Naive B cell (primary cell): ENCODE data around the gene CYP19A1. TPM values are rescaled to one million over a fixed set of nuclear protein-coding genes. Genes with fewer than 3 reads are reported as not detected.
"Not testable (repeated sequence)": the region's sequence is repeated elsewhere in the genome, so short reads cannot be mapped to it uniquely, and the experiment has no call there.

Source experiments
- ATAC-seq, 2 donors: fragments of 150-1000 bp; cut with Tn5 transposase; 2 replicates each; pipeline ENCODE4 v1.10.0; 2021; ENCODE audit warnings: low read depth in 2 of 2, mild to moderate bottlenecking in 2 of 2, moderate library complexity in 2 of 2
- DNase-seq: peaks from one replicate; pipeline ENCODE4 v3.0.0; 2022
- H3K27ac Mint-ChIP-seq, 6 donors: one replicate each; pipeline ENCODE4 v1.8.0; 2020 to 2022; ENCODE audit warnings: mild to moderate bottlenecking in 6 of 6, mixed read lengths in 6 of 6, moderate library complexity in 5 of 6, inconsistent platforms in 2 of 6
- H3K27me3 Mint-ChIP-seq, 3 donors: one replicate each; pipeline ENCODE4 v1.8.0; 2021 to 2022; ENCODE audit warnings: mixed read lengths in 3 of 3, mild to moderate bottlenecking in 1 of 3
- H3K36me3 Mint-ChIP-seq, 2 donors: one replicate each; pipeline ENCODE4 v1.8.0; 2020 to 2022; ENCODE audit warnings: mixed read lengths in 2 of 2, inconsistent platforms in 1 of 2, mild to moderate bottlenecking in 1 of 2
- H3K4me1 Mint-ChIP-seq, 3 donors: one replicate each; pipeline ENCODE4 v1.8.0; 2020 to 2022; ENCODE audit warnings: mixed read lengths in 3 of 3, inconsistent platforms in 1 of 3, mild to moderate bottlenecking in 1 of 3, moderate library complexity in 1 of 3
- H3K4me3 Mint-ChIP-seq, 8 donors: one replicate each; pipeline ENCODE4 v1.8.0; 2020 to 2022; ENCODE audit warnings: mild to moderate bottlenecking in 8 of 8, mixed read lengths in 8 of 8, moderate library complexity in 8 of 8, inconsistent platforms in 2 of 8
- H3K9me3 Mint-ChIP-seq, 7 donors: one replicate each; pipeline ENCODE4 v1.8.0; 2020 to 2022; ENCODE audit warnings: mixed read lengths in 7 of 7, mild to moderate bottlenecking in 5 of 7, inconsistent platforms in 2 of 7, moderate library complexity in 1 of 7
- polyA plus RNA-seq, 6 donors: library from polyadenylated mRNA; unstranded; fragments of 300-500 nt; fragmentation: Illumina TruSeq; gene quantifications; one replicate each; pipeline ENCODE4 v1.2.3, GENCODE V29; 2021; ENCODE audit warnings: low read depth in 6 of 6

Gene CYP19A1
- polyA plus RNA-seq, 6 donors from 2014 or later: not detected

DNA sequence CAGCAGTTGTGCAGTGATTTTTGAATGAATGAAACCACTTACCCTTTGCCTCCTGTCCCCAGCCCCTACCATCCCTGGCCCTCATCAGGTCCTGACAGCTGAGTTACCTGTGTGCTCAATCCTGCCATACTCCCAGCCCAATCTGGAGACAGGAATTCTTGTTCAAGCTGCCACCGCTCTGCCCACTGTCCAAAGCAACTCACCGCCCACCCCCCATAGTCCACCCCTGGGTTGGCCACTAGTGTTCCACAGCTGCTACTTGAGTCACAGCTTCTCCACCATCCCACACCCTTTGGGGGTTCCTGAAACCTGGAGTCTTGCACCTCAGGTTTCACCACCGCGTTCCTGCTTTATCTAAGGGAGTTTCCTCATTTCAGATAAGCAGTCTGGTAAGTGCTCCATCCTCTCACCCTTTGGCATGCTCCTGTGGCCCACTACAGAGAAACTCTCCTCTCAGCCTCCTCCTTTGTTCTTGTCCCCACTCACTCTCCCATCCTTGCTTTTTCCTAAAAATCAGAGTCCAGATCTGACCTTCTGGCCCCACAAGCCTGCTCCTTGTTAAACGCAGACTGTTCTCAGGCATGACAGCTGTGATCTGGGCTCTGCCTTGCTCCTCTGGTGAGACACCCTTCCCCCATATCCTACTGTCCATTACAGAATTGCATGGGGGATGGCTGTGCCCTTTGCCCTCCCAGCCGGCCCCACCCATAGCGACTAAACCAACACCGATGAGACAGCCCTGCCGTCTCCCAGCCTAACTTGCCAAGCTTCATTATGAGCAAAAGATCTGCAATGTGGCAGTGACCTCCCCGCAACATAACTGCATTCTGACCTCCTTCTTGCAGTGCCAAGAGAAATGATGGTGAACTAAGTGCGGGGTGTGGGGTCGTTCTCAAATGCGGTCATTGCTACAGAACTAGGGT, 50.0 kb downstream of the CYP19A1 start:
- Mint-ChIP-seq H3K36me3 (no peaks in the 10 kb centered on the region), H3K4me3 (peak overlapping the region in 1 of 8 donors; percentile 21), H3K4me1 (peaks cover 0 to 6% (median 0%) of the 10 kb centered on the region in 3 donors), H3K27me3 (peaks cover 0 to 21% (median 15%) of the 10 kb centered on the region in 3 donors), H3K9me3 (peaks cover 0 to 8% (median 1%) of the 10 kb centered on the region in 7 donors), H3K27ac (peak overlapping the region in 1 of 6 donors; percentile 25)
- ATAC-seq (no peak), DNase-seq (no peak)

DNA sequence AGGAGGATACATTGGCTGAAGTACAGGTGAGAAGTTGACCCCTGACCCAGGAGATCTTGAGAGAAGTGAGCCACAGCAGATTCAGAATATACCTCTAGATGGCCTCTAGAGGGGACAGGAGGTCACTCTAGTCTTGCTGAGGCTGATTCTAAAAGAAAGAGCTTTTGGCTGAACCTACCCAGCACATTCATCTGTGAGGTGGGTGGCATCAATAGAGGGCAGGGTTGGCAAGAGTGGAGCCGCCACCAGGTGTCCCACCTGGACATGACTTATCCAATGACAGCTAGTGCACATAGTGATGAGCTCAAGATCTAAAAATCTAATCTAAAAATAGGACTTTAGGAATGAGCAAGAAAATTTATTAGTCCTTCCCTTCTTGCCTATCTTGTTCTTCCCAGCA, 51.6 kb downstream of the CYP19A1 start:
- peaks cover 0 to 7% (median 0%) of the 10 kb centered on the region in 7 donors for H3K9me3 Mint-ChIP-seq
- H3K27ac Mint-ChIP-seq: no peak overlapping the region
- H3K27me3 Mint-ChIP-seq: peaks cover 0 to 14% (median 13%) of the 10 kb centered on the region in 3 donors
- H3K4me1 Mint-ChIP-seq: peaks cover 12 to 14% (median 13%) of the 10 kb centered on the region in 3 donors
- DNase-seq (no peak), ATAC-seq (no peak)
- H3K4me3 Mint-ChIP-seq: no peak overlapping the region
- no peaks in the 10 kb centered on the region for H3K36me3 Mint-ChIP-seq

DNA sequence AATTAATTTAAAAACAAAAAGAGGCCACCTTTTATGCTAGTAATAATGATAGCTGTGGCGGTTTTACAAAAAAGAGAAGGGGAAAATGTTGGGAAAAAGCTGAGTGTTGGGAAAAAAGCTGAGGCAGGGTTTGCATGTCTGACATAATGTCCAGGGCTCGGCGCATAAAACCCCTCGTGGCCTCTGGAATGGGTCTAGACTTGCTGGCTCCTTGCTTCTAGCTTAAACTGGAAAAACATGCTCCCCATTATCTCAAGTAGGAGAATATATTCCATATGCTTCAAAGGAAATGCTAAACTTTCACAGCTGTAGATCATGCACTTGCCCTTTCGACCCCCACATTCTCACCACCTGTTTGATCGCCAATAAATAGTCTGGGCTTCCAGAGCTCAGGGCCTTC, 53.0 kb downstream of the CYP19A1 start:
- Mint-ChIP-seq H3K9me3 (peaks cover 0 to 7% (median 0%) of the 10 kb centered on the region in 7 donors), H3K27ac (no peak overlapping the region), H3K27me3 (peaks cover 0 to 5% (median 0%) of the 10 kb centered on the region in 3 donors), H3K4me3 (no peak overlapping the region), H3K36me3 (no peaks in the 10 kb centered on the region), H3K4me1 (peaks cover 13 to 14% (median 14%) of the 10 kb centered on the region in 3 donors)
- ATAC-seq (no peak), DNase-seq (no peak)

DNA sequence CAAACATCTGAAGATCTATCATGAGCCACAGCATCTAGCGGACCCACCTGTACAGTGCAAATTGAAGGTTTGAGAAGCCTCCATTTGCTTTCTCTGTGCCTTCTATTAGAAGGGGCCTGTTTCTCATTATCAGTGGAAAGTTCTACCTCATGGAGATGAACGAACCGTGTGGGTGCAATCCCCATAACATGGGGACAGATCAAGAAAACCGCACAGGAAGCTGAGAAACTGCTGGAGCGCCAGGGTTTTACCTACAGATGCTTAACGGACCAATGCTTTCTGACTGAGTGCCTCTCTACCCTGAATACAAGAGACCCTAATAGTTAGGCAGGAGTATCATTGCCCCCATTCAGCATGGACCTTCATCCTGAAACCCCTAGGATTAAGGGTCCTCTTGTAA, 53.5 kb downstream of the CYP19A1 start:
- Mint-ChIP-seq H3K27me3 (peaks cover 0 to 5% (median 0%) of the 10 kb centered on the region in 3 donors), H3K4me1 (peaks cover 13 to 14% (median 14%) of the 10 kb centered on the region in 3 donors), H3K9me3 (peaks cover 0 to 7% (median 0%) of the 10 kb centered on the region in 7 donors), H3K4me3 (peak overlapping the region in 1 of 8 donors; percentile 13), H3K36me3 (no peaks in the 10 kb centered on the region), H3K27ac (peak overlapping the region in 1 of 6 donors; percentile 44)
- ATAC-seq (no peak), DNase-seq (no peak)

DNA sequence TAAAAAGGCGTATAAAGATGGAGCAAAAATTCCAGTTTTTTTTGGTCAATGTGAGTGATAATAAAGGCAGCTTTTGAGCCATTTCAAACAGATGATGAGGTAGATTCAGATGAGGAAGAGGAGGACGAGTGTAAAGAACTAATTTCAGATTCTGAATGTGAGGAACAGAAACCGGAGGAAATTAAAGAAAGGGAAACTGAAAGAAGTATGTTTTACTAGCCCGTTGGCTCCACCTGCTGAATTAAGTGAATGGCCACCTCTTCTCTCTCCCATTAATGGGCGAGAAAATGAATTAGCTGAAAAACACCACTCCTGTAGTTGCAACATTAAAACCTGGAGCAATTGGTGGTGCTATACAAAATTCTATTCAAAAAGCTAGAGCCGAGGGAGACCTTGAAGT, 55.4 kb downstream of the CYP19A1 start:
- H3K9me3 Mint-ChIP-seq: peaks cover 0 to 7% (median 0%) of the 10 kb centered on the region in 7 donors
- ATAC-seq (peak in 1 of 2 donors; percentile 48), DNase-seq (peak; percentile 24)
- H3K4me3 Mint-ChIP-seq: peak overlapping the region in 7 of 8 donors; percentile 13 to 74 (median 22)
- peak overlapping the region in 5 of 6 donors; percentile 41 to 86 (median 77) for H3K27ac Mint-ChIP-seq
- H3K27me3 Mint-ChIP-seq: peaks cover 16 to 17% (median 16%) of the 10 kb centered on the region in 3 donors
- peaks cover 13 to 14% (median 14%) of the 10 kb centered on the region in 3 donors for H3K4me1 Mint-ChIP-seq
- H3K36me3 Mint-ChIP-seq: no peaks in the 10 kb centered on the region

DNA sequence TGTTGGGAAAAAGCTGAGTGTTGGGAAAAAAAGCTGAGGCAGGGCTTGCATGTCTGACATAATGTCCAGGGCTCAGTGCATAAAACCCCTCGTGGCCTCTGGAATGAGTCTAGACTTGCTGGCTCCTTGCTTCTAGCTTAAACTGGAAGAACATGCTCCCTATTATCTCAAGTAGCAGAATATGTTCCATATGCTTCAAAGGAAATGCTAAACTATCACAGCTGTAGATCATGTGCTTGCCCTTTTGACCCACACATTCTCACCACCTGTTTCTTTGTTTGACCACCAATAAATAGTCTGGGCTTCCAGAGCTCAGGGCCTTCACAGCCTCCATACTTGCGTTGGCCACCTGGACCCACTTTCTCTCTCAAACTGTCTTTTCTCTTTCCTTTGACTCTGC, 56.2 kb downstream of the CYP19A1 start:
- not testable (repeated sequence) for H3K9me3 Mint-ChIP-seq, ATAC-seq, H3K36me3 Mint-ChIP-seq, DNase-seq
- Mint-ChIP-seq H3K27me3 (peaks cover 16 to 19% (median 16%) of the 10 kb centered on the region in 3 donors), H3K4me1 (peaks cover 13 to 14% (median 14%) of the 10 kb centered on the region in 3 donors), H3K27ac (peak overlapping the region in 4 of 6 donors; percentile 41 to 88 (median 65)), H3K4me3 (peak overlapping the region in 3 of 8 donors; percentile 12 to 54 (median 14))

DNA sequence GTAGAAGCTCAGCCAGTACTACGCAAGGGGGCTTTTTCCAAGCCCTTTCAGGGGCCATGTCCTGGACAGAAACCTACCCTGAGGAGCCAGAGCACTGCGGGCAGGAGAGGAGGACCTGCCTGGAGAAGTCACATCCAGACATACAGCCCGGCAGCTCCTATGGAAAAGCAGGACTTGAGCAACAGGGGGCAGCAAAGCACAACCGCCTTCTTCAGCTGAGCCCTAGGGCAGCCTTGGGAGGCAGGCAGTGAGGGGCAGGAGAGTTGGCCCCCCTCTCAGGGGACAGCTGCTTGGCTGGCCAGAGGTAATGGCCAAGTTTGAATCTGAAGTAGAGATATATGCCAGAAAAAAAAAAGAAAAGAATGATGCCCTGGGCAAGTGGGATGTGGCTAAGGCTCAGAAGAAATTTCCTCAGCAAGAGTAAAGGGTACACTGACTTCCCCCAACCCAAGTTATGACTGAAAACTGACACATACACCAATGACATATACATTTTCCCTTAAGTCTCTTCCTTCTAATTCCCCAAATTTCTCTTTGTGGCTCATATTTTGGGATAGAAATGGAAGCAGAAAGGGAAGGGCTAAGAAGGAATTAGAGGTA, 56.9 kb downstream of the CYP19A1 start:
- H3K27me3 Mint-ChIP-seq: peaks cover 16 to 20% (median 19%) of the 10 kb centered on the region in 3 donors
- ATAC-seq (no peak), DNase-seq (no peak)
- no peak overlapping the region for H3K4me3 Mint-ChIP-seq
- H3K36me3 Mint-ChIP-seq: no peaks in the 10 kb centered on the region
- H3K9me3 Mint-ChIP-seq: peaks cover 0 to 7% (median 0%) of the 10 kb centered on the region in 7 donors
- peak overlapping the region in 1 of 6 donors; percentile 70 for H3K27ac Mint-ChIP-seq
- H3K4me1 Mint-ChIP-seq: peaks cover 13 to 14% (median 14%) of the 10 kb centered on the region in 3 donors

DNA sequence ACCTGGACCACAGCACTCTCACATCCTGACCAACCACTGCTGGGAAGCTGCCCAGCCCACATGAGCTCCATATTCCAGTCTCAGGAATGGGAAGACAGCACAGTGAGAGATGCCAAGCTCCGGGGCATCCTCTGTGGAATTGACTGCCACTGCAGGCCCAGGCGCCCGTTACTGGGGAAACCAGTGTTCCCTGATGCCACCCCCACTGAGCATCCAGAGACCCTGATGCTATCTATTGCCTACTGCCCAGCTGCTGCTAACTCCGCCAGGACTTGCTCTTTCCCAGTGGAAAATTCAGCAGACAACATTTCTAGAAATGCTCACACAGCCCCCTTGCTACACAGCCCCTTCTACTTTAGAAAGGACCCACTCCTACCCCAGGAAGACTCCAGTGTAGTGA, 57.6 kb downstream of the CYP19A1 start:
- Mint-ChIP-seq H3K9me3 (peaks cover 0 to 1% (median 0%) of the 10 kb centered on the region in 7 donors), H3K4me3 (no peak overlapping the region), H3K36me3 (no peaks in the 10 kb centered on the region), H3K27me3 (peaks cover 16 to 27% (median 24%) of the 10 kb centered on the region in 3 donors), H3K27ac (no peak overlapping the region), H3K4me1 (peaks cover 9 to 14% (median 13%) of the 10 kb centered on the region in 3 donors)
- ATAC-seq (no peak), DNase-seq (no peak)

DNA sequence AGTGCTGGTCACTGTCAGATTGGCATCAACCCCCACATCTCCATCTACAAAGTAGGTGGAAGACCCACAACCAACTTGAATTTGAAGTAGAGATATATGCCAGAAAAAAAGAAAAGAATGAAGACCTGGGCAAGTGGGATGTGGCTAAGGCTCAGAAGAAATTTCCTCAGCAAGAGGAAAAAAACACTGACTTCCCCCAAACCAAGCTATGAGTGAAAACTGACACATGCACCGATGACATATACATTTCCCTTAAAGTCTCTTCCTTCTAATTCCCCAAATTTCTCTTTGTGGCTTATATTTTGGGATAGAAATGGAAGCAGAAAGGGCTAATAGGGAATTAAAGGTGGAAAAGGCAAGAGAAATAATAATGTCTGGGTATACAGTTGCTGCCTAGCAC, 59.0 kb downstream of the CYP19A1 start:
- DNase-seq: no peak
- no peak overlapping the region for H3K4me3 Mint-ChIP-seq
- H3K9me3 Mint-ChIP-seq: no peaks in the 10 kb centered on the region
- ATAC-seq: no peak
- H3K27ac Mint-ChIP-seq: no peak overlapping the region
- H3K4me1 Mint-ChIP-seq: peaks cover 8 to 14% (median 13%) of the 10 kb centered on the region in 3 donors
- peaks cover 22 to 33% (median 30%) of the 10 kb centered on the region in 3 donors for H3K27me3 Mint-ChIP-seq
- no peaks in the 10 kb centered on the region for H3K36me3 Mint-ChIP-seq

DNA sequence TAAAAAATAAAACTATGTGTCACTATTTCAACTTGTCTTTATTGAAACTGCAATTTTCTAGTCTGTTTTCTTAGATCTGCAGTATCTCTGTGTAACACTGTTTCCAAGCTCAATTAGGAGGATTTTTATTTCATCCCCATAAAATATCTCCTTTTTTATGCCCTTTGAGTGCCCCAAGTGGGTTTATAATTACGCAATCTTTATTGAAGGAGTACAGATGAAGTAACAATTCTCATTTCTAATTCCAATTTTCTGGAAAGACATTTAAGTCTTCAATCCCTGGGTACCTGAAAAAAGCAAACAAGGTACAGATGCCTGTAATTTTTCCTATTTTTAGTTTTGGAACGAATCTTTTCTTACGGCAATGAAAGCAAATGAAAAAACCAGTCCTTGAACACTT, 61.3 kb downstream of the CYP19A1 start:
- Mint-ChIP-seq H3K27ac (no peak overlapping the region), H3K27me3 (peaks cover 34 to 44% (median 36%) of the 10 kb centered on the region in 3 donors), H3K9me3 (no peaks in the 10 kb centered on the region), H3K4me1 (peaks cover 0 to 3% (median under 1%) of the 10 kb centered on the region in 3 donors), H3K4me3 (no peak overlapping the region), H3K36me3 (no peaks in the 10 kb centered on the region)
- DNase-seq: no peak
- ATAC-seq: no peak

DNA sequence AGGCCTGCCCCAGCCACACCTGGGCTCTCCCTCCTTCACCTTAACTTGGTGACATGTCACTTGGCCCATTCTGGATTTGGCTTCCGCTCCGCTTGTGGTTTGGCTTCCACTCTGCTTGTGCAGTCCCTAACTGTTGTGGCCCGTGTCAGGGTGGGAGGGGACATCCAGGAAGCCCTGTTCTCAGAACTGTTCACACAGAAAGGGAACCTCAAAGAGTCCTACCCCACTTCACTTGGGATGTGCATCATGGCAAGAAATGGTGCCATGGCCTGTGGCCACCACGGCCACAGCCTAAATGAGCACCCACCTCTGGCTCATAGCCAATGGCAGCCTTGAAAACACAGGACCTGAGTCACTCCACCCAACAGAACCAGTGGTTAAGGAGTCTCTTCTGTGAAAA, 63.4 kb downstream of the CYP19A1 start:
- Mint-ChIP-seq H3K4me3 (no peak overlapping the region), H3K4me1 (no peaks in the 10 kb centered on the region), H3K27ac (no peak overlapping the region), H3K27me3 (peaks cover 34 to 44% (median 36%) of the 10 kb centered on the region in 3 donors), H3K36me3 (no peaks in the 10 kb centered on the region), H3K9me3 (no peaks in the 10 kb centered on the region)
- DNase-seq: no peak
- ATAC-seq: no peak

DNA sequence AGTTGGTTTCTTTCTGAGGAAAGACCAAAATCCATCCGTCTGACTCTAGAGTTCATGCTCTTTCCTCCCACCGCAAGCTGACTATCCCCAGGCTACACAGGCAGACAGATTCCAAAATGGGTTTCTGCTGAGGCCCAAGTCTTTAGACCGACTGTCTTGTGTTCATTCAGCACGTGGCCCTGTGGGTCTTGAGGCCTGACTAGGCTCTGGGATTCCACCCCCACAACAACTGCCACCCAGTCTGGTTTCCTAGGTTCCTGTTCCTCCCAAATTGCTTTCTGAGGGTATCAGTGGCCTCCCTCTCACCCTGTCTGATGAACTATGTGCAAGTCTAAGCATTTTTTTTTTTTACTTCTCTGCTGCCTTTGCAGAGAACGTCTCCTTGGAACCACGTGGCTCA, 67.7 kb downstream of the CYP19A1 start:
- no peaks in the 10 kb centered on the region for H3K36me3 Mint-ChIP-seq
- H3K4me1 Mint-ChIP-seq: peaks cover 4 to 16% (median 9%) of the 10 kb centered on the region in 3 donors
- no peak overlapping the region for H3K4me3 Mint-ChIP-seq
- H3K27ac Mint-ChIP-seq: no peak overlapping the region
- no peak for ATAC-seq
- no peaks in the 10 kb centered on the region for H3K9me3 Mint-ChIP-seq
- peaks cover 29 to 37% (median 35%) of the 10 kb centered on the region in 3 donors for H3K27me3 Mint-ChIP-seq
- DNase-seq: no peak

DNA sequence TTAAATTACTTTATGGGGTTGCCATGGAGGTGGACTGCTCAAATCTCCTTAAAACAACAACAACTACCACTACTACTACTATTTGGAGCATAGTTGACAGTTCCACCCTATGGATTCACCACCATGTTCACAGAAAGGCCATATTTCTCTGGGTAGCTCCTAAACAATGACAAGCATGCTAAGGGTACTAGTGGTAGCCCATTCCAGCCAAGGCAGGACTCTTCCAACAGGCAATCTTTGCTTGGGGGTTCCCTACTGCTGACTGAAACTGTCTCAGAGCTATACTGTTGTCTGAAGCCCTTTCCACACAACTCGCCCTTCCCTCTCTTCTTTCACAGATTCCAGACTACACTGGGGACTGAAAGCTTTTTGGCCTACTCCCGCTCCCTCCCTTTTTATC, 68.9 kb downstream of the CYP19A1 start:
- H3K9me3 Mint-ChIP-seq: no peaks in the 10 kb centered on the region
- ATAC-seq: no peak

More for the DNA sequence above, 68.9 kb downstream of the CYP19A1 start:
- DNase-seq: no peak
- H3K4me1 Mint-ChIP-seq: peaks cover 4 to 16% (median 9%) of the 10 kb centered on the region in 3 donors
- H3K4me3 Mint-ChIP-seq: no peak overlapping the region
- H3K36me3 Mint-ChIP-seq: no peaks in the 10 kb centered on the region
- H3K27ac Mint-ChIP-seq: no peak overlapping the region
- peaks cover 24 to 41% (median 30%) of the 10 kb centered on the region in 3 donors for H3K27me3 Mint-ChIP-seq
